Lower leg skin (tissue), 4 donors: Measurements from ENCODE around the gene TRPM3. TPM values are rescaled to one million over a fixed set of nuclear protein-coding genes. Genes with fewer than 3 reads are reported as not detected.

Experiments
- DNase-seq, 2 donors: peaks; one replicate each; pipeline ENCODE4 v3.0.0-alpha.2; 2019; ENCODE audit warnings: low spot score in 2 of 2
- H3K4me3 ChIP-seq: fragments of 200-600 bp; sonication (generic); 2 replicates; pipeline ENCODE4 v1.5.1; 2017; ENCODE audit warnings: mild to moderate bottlenecking, low read depth; ENCODE audit not compliant: poor library complexity, severe bottlenecking
- POLR2A ChIP-seq, 2 donors: fragments of 450-650 bp; IDR thresholded peaks; one replicate each; pipeline ENCODE4 v1.6.1; 2016 to 2017; ENCODE audit warnings: antibody characterized with exemption in 2 of 2, mild to moderate bottlenecking in 1 of 2, moderate library complexity in 1 of 2
- WGBS, 2 donors: methylation state at CpG; one replicate each; pipeline ENCODE4 v1.1.5; 2018; 5-methylcytosine and 5-hydroxymethylcytosine counted together
- intact Hi-C: fragments of 100-400 bp; cut with DNase I; formaldehyde crosslinking; loops from one replicate; pipeline ENCODE4 v1.15.0; 2023; ENCODE audit warnings: low total_unique reads
- total RNA-seq, 4 donors: library from RNA; depleted of rRNA; stranded (reverse); fragments of >200 nt; gene quantifications; one replicate each; pipeline ENCODE4 v1.1.0, GENCODE V29; 2016
- TF ChIP-seq, protein P1 (sequence below), 3 donors: fragments of 450-650 bp; IDR thresholded peaks; one replicate each; pipeline ENCODE4 v1.5.1; 2016; ENCODE audit warnings: antibody characterized with exemption in 3 of 3, mild to moderate bottlenecking in 3 of 3, moderate library complexity in 2 of 3

Gene TRPM3
- total RNA-seq, 4 donors from 2014 or later, result 0.10 to 0.29 TPM; not detected in 2

GRCh38 chr9:70951749-70952727 is 169.4 kb downstream of the TRPM3 start:
- 87 to 92% methylated on average over 4 of the region's 4 CpGs for WGBS, 2 donors
- no peak for TF ChIP-seq POLR2A (IDR thresholded peaks at IDR 0.05)
- TF ChIP-seq, protein P1, sequence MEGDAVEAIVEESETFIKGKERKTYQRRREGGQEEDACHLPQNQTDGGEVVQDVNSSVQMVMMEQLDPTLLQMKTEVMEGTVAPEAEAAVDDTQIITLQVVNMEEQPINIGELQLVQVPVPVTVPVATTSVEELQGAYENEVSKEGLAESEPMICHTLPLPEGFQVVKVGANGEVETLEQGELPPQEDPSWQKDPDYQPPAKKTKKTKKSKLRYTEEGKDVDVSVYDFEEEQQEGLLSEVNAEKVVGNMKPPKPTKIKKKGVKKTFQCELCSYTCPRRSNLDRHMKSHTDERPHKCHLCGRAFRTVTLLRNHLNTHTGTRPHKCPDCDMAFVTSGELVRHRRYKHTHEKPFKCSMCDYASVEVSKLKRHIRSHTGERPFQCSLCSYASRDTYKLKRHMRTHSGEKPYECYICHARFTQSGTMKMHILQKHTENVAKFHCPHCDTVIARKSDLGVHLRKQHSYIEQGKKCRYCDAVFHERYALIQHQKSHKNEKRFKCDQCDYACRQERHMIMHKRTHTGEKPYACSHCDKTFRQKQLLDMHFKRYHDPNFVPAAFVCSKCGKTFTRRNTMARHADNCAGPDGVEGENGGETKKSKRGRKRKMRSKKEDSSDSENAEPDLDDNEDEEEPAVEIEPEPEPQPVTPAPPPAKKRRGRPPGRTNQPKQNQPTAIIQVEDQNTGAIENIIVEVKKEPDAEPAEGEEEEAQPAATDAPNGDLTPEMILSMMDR (IDR thresholded peaks at IDR 0.05), result no peak
- H3K4me3 ChIP-seq, result no peak overlapping the region
- DNase-seq, result no peak
- intact Hi-C loops, result no loop called here

DNA sequence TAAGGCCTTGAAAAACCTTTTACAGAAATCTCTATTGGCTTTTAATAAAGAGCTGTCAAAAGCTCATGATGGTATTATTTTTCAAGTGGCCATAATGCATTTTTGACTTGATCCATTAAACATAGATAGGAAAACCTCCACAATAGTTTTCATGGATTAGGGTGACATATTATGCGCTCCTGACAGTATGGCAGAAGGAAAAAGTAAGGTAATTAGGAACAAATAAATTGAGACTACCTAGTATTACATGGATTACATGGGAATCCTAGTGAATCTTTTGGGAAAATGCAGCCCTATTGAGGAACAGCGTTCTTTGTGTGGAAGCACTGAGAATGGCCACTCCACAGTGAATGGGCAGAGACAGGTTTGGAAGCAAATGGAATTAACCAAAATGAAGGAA is 171.2 kb downstream of the TRPM3 start:
- TF ChIP-seq, protein P1 (IDR thresholded peaks at IDR 0.05), result no peak
- TF ChIP-seq POLR2A (IDR thresholded peaks at IDR 0.05), result no peak
- intact Hi-C loops, result no loop called here
- H3K4me3 ChIP-seq, result no peak overlapping the region
- DNase-seq, result no peak
- WGBS, 2 donors, result 46 to 49% methylated on average over 2 of the region's 2 CpGs

- no peak for DNase-seq
- H3K4me3 ChIP-seq, result no peak overlapping the region
- WGBS, 2 donors, result 70 to 72% methylated on average over 4 of the region's 4 CpGs
- TF ChIP-seq, protein P1 (IDR thresholded peaks at IDR 0.05), result no peak
- no peak for TF ChIP-seq POLR2A (IDR thresholded peaks at IDR 0.05)
- intact Hi-C loops, result no loop called here
Observed at GRCh38 chr9:70949239-70949638, 172.2 kb downstream of the TRPM3 start.

GRCh38 chr9:70948744-70949143 is 172.7 kb downstream of the TRPM3 start:
- no peak for TF ChIP-seq POLR2A (IDR thresholded peaks at IDR 0.05)
- TF ChIP-seq, protein P1 (IDR thresholded peaks at IDR 0.05), result no peak
- no peak for DNase-seq
- 28 to 43% methylated on average over 1 of the region's 1 CpG for WGBS, 2 donors
- H3K4me3 ChIP-seq, result no peak overlapping the region
- intact Hi-C loops, result no loop called here

DNA sequence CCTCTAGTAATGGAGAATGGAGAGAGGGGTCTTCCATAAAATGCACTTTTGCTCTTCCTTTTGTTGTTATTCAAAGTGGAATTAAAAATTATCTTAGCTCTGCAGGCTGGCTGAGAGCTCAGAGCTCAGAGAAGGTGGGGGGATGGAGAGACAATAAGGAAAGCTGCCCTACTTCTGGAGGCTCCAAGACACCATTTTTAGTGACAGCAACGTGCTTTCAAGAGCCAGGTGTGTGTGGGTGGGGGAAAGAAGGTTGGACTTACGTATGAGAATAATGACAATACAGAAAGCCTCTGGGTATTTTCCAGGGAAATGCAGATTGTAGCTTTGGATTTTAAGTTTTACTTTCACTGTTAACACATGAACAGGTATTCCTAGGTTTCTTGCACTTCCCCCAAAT is 173.9 kb downstream of the TRPM3 start:
- no peak for TF ChIP-seq POLR2A (IDR thresholded peaks at IDR 0.05)
- TF ChIP-seq, protein P1 (IDR thresholded peaks at IDR 0.05), result no peak
- H3K4me3 ChIP-seq, result no peak overlapping the region
- DNase-seq, result no peak
- intact Hi-C loops, result no loop called here
- WGBS, 2 donors, result 21% methylated on average over 2 of the region's 2 CpGs
